ENCODE measurements around the gene TNNT2. TPM values are rescaled to one million over a fixed set of nuclear protein-coding genes. Genes with fewer than 3 reads are reported as not detected.
A peak's percentile ranks its signal among the peaks of the same experiment; 100 is the strongest.

The TNNT2 gene
- total and polyA plus RNA-seq, 8 donors = 0.06 to 7.0 (median 0.99) TPM

GRCh38 chr1:201361652-201362504 lies 15.6 kb downstream of the TNNT2 start:
- FAIRE-seq (no peak), DNase-seq (peak in 3 of 6 donors; percentile 56 to 67 (median 67)), ATAC-seq (peak; percentile 40 to 88 (median 81))
- H3K27ac ChIP-seq = no peak overlapping the region
- intact Hi-C loops (cut with DNase I) = loop anchor here in 1 of 3 donors (2.0 kb wide), 1 partner anchor 109 kb away; no protein-coding TSS in a partner anchor
- H3K9me3 ChIP-seq = no peaks in the 10 kb centered on the region
- no peaks in the 10 kb centered on the region for H3K36me3 ChIP-seq
- TF ChIP-seq, protein P1, sequence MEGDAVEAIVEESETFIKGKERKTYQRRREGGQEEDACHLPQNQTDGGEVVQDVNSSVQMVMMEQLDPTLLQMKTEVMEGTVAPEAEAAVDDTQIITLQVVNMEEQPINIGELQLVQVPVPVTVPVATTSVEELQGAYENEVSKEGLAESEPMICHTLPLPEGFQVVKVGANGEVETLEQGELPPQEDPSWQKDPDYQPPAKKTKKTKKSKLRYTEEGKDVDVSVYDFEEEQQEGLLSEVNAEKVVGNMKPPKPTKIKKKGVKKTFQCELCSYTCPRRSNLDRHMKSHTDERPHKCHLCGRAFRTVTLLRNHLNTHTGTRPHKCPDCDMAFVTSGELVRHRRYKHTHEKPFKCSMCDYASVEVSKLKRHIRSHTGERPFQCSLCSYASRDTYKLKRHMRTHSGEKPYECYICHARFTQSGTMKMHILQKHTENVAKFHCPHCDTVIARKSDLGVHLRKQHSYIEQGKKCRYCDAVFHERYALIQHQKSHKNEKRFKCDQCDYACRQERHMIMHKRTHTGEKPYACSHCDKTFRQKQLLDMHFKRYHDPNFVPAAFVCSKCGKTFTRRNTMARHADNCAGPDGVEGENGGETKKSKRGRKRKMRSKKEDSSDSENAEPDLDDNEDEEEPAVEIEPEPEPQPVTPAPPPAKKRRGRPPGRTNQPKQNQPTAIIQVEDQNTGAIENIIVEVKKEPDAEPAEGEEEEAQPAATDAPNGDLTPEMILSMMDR (IDR thresholded peaks at IDR 0.05) = peak; percentile 55 to 74 (median 68)
- 39 to 50% methylated on average over 10 of the region's 10 CpGs for WGBS, 2 donors
- H3K4me1 ChIP-seq = no peaks in the 10 kb centered on the region
- H3K27me3 ChIP-seq = no peaks in the 10 kb centered on the region
- H3K4me3 ChIP-seq = no peak overlapping the region

DNA sequence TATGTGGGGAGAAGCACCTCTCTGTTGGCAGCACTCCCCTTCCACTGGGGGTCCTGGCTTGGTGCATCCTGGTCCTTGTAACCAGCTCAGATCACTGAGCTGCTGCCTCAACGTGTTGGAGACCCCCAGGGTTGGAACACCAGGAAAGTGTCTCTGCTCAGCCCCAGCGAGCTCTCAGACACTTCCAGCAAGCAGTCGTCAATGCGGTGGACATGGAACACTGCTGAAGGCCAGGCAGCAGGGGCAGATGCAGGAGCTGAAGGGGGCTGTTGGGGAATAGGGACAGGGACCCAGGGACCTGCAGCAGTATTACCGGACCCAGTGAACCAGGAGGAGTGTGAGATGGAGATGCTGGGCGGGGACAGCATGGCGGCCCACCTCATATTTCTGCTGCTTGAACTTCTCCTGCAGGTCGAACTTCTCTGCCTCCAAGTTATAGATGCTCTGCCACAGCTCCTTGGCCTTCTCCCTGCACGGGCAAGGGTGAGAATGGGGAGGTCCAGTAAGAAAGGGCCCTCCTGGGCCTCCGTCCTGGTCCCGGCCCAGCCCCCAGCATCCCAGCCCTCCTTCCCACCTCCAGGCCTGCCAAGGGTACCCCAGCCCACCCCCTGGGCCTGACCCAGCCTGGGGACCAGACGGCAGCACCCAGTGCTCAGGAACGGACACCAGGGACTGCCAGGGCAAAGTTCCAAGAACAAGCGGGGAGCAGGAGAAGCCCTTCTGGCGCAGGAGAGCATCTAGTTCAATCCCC lies 16.4 kb downstream of the TNNT2 start:
- no peak for ATAC-seq
- 68 to 72% methylated on average over 15 of the region's 15 CpGs for WGBS, 2 donors
- intact Hi-C loops (cut with DNase I) = loop anchor here in 1 of 3 donors (2.0 kb wide), 1 partner anchor 108 kb away; no protein-coding TSS in a partner anchor
- no peak overlapping the region for H3K4me3 ChIP-seq
- no peaks in the 10 kb centered on the region for H3K36me3 ChIP-seq
- H3K27me3 ChIP-seq = no peaks in the 10 kb centered on the region
- FAIRE-seq = no peak
- no peak overlapping the region for H3K27ac ChIP-seq
- H3K4me1 ChIP-seq = no peaks in the 10 kb centered on the region
- H3K9me3 ChIP-seq = no peaks in the 10 kb centered on the region
- TF ChIP-seq, protein P1 (IDR thresholded peaks at IDR 0.05) = no peak
- DNase-seq = peak in 2 of 6 donors; percentile 50 to 70

DNA sequence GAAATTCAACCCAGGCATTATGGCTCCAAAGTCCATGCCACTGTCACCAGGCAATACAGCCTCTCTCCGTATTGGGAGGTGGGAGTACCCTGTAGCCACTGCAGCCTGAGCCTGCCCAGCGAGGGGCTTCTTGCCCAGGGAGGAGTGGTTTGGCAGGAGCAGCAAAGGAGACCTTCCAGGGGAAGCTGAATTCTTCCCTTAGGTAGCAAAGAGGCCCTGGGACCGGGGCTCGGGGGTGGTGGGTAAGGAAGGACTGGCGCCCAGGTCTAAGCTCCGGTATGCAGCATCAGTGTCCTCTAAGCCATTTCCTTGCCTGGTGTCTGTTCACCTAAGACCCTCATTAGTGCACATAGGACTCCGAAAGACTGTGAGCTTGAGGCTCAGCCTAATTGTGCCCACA lies 17.0 kb downstream of the TNNT2 start:
- intact Hi-C loops (cut with DNase I) = loop anchor here in 1 of 3 donors (2.0 kb wide), 1 partner anchor 108 kb away; no protein-coding TSS in a partner anchor
- DNase-seq (peak in 2 of 6 donors; percentile 35 to 41), ATAC-seq (no peak), FAIRE-seq (no peak)
- TF ChIP-seq, protein P1 (IDR thresholded peaks at IDR 0.05) = no peak
- 79 to 93% methylated on average over 7 of the region's 7 CpGs for WGBS, 2 donors
- Histone ChIP-seq H3K27me3 (no peaks in the 10 kb centered on the region), H3K36me3 (no peaks in the 10 kb centered on the region), H3K27ac (no peak overlapping the region), H3K4me3 (no peak overlapping the region), H3K9me3 (no peaks in the 10 kb centered on the region), H3K4me1 (no peaks in the 10 kb centered on the region)

- TF ChIP-seq, protein P1 (IDR thresholded peaks at IDR 0.05) = no peak
- H3K27me3 ChIP-seq = no peaks in the 10 kb centered on the region
- no peaks in the 10 kb centered on the region for H3K36me3 ChIP-seq
- peak in 2 of 6 donors; percentile 28 to 33 for DNase-seq
- H3K4me3 ChIP-seq = no peak overlapping the region
- no peak for ATAC-seq
- 83 to 89% methylated on average over 2 of the region's 2 CpGs for WGBS, 2 donors
- intact Hi-C loops (cut with DNase I) = loop anchor here (2.0 to 10.0 kb wide), 4 partner anchors 101 to 108 kb away; no protein-coding TSS in a partner anchor
- FAIRE-seq = no peak
- no peaks in the 10 kb centered on the region for H3K9me3 ChIP-seq
- H3K4me1 ChIP-seq = no peaks in the 10 kb centered on the region
- no peak overlapping the region for H3K27ac ChIP-seq
Measured at GRCh38 chr1:201359873-201360210, 17.6 kb downstream of the TNNT2 start.
